Measurements from ENCODE around the gene SLC29A4.
"Not testable (repeated sequence)": the region's sequence is repeated elsewhere in the genome, so short reads cannot be mapped to it uniquely, and the experiment has no call there.

Gene SLC29A4, protein sequence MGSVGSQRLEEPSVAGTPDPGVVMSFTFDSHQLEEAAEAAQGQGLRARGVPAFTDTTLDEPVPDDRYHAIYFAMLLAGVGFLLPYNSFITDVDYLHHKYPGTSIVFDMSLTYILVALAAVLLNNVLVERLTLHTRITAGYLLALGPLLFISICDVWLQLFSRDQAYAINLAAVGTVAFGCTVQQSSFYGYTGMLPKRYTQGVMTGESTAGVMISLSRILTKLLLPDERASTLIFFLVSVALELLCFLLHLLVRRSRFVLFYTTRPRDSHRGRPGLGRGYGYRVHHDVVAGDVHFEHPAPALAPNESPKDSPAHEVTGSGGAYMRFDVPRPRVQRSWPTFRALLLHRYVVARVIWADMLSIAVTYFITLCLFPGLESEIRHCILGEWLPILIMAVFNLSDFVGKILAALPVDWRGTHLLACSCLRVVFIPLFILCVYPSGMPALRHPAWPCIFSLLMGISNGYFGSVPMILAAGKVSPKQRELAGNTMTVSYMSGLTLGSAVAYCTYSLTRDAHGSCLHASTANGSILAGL

DNA sequence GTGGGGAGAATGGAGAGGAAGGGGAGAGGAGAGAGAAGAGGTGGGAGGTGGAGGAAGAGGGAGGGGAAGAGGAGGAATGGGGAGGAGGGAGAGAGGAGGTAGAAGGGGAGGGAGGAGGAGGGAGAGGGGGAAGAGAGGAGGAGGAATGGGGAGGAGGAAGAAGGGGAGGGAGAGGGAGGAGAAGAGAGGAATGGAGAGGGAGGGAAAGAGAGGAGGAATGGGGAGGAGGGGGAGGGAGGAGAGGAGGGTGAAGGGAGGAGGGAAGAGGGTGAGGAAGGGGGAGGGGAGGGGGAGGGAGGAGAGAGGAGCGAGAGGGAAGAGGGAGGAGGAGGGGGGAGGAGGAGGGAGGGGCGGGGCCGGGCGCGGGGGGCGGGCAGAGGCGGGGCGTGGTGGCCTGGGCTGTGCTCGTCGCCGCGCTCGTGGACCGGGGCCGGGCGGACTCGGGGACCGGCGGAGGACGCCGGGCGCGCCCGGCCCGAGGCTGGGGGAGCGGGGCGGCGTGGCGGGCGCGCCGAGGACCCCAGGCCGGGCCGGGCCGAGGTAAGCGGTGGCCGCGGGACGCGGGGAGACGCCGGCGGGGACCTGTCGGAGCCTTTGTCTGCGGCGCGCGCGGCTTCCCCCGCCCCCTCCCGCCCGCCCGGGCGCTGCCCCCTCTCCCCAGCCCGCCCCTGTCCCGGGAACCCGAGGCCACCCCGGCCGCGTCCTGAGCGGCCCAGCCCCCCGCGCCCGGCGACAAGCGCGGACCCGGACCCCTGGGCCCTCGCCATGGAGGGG, at the start of gene SLC29A4:
SLC29A4 (plus strand) TSS at position 401 of the 774 bp plus-strand sequence. CDS start 4,874 bp downstream, outside the sequence.
- no peak for DNase-seq

DNA sequence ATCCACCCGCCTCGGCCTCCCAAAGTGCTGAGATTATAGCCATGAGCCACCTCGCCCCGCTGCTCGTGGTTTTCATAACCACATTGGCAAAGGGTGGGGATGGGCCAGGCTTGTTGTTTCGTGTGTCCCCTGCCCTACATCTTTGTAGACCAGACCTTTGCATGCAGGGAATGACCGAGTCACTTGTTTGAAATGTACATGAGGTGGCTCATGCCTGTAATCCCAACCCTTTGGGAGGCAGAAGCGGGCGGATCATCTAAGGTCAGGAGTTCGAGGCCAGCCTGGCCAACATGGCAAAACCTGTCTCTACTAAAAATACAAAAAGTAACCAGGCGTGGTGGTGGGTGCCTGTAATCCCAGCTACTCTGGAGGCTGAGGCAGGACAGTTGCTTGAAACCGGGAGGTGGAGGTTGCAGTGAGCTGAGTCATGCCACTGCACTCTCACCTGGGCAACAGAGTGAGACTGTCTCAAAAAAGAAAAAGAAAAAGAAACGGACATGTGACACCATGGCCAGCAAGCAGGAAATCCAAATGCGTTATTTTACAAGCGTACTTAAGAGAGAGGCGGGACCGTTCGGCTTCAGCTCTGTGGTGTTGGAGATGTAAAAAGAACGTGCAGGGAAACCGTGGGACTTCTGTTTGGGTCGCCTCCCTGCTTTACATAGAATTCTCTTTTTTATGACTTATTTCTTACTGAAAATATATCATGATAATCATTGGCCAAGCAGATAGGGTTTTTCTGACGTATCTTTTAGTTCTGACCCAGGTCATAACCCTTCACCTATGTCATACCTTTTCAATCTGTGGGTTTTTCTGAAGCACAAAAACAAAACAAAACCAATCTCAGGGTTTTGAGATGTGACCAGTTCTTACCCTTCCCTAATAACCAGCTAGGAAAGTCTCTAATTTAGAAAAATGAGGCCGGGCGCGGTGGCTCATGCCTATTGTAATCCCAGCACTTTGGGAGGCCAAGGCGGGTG, 47.6 kb upstream of the SLC29A4 start:
- DNase-seq: no peak

DNA sequence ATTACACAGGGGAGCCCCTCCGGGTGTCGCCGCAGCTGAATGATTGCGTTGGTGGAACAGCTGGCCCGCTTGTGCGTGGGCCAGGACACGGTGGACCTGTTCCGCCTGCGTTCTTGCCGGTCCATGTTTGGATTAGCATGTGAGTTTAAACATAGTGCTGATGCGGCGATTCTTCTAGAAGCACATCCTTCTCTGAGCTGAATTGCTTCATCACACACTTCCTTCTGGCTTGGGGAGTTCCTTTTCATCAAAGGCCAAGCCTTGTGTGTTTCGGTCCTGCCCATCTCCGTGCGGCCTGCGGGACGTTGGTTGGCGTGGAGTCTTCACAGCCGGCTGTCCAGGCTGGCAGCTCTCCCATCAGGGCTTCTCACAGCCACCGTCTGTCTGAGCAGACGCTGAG, 45.5 kb upstream of the SLC29A4 start:
- DNase-seq: no peak

DNA sequence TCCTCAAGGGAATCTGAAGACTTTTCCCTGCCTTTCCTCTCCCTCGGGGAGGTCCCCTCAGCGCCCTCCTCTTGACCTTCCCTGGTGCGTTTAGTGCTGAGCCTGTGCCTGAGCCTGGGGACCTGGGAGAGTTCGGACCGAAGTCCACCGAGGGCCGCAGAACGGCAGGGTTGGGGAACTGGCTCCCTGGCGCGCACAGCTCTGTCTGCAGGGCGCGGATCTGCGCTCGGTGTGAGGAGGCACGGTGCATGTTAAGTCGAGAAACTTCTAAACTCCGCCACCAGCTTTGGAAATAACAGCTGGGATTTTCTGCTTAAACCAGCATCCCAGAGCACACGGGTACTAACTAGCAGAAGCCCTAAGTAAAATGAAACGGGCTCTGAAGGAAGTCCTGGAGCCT, 44.2 kb upstream of the SLC29A4 start:
- DNase-seq: no peak

DNA sequence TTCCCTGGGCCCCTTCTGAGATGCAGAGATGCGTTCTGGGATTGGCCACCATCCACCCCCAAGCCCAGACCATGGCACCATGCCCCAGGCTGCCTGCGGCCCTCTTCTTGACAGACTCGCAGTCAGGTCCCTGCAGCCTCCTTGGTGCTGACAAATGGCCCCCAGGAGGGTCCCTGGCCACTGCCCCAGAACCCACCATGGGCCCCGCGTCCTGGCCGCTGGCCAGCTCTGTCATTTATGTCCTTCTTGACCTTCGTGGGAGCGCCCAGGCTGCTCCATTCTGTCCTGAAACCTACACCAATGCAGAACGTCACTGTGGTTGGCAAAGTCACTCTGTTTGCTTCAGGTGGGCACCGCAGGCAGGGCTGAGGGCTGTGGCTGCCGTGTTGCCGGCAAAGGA, 39.5 kb upstream of the SLC29A4 start:
- DNase-seq: no peak

DNA sequence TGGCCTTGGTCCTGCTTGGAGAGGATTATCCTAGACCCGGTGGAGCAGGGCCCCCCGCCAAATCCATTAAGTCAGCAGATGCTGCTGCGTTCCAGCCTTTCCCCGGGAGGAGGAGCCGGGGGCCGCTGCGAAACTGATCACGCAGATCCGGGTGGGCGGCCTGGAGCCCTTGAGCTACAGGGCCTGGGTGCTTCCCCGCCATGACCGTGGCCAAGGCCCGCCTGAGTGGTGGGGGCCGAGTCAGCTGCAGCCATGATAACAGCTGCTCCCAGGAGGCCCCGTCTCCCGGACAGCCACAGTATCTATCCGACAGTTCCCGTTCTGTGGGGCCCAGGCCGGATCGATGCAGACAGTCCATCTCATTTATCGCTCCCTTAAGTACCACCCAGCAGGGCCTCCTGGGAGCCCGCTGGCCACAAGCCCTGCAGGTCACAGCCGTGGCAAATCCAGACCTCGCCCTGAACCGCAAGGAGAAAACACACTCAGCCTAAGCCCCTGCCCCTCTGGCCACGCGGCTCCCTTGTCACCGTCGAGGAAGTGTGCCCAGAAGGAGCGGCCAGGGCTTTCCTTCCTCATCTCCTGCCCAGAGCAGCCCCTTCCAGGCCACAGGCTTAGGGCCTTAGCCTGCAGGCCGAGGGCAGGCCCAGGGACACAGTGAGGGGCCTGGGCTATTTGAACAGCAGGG, 34.4 kb upstream of the SLC29A4 start:
- no peak for DNase-seq

DNA sequence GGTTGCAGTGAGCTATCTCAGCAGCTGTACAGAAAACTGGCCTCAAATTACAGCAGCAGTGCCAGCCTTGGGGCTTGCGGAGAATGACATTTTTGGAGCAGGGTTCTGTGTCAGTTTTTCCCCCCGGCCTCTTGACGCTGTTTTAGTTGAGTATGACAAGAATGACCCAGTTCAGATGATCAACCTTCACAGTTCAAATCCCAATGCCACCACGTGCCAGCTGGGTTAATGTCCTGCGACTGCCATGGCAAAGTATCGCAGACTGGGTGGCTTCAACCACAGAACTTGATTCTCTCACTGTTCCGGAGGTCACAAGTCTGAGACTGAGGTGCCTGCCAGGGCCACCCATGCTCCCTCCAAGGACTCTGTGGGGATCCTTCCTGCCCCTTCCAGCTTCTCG, 32.0 kb upstream of the SLC29A4 start:
- DNase-seq: not testable (repeated sequence)

DNA sequence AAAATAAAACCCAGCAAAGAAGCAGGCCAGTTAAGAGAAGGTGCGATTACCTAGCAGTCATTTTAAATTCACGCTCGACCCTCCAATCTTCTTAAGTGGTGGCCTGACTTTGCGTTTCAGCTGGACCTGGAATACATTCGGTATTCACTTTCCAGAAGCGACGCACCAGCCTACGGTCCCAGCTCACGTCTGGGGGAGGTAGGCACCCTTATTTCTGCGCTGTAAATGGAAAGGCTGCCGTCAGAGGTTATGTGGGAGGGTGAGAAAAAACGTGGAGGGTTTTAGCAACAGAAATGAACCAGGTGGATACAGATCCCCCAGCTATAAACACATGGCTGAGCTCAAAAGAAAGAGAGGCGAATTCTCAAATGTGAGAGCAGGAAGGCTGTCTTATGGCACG, 29.2 kb upstream of the SLC29A4 start:
- DNase-seq: not testable (repeated sequence)

DNA sequence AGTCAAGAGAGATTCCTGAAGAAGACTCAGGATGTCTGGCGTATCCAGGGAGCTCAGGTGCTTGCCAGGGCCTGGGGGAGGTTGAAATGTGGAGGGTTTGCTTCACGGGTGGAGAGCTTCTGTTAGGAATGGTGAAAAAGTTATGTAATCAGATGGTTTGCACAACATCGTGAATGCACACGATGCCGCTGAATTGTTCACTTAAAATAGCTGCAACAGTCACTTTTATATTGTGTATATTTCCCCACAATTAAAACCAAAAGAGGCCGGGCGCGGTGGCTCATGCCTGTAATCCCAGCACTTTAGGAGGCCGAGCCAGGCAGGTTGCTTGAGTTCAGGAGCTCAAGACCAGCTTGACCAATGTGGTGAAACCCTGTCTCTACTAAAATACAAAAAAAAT, 28.4 kb upstream of the SLC29A4 start:
- DNase-seq: not testable (repeated sequence)

DNA sequence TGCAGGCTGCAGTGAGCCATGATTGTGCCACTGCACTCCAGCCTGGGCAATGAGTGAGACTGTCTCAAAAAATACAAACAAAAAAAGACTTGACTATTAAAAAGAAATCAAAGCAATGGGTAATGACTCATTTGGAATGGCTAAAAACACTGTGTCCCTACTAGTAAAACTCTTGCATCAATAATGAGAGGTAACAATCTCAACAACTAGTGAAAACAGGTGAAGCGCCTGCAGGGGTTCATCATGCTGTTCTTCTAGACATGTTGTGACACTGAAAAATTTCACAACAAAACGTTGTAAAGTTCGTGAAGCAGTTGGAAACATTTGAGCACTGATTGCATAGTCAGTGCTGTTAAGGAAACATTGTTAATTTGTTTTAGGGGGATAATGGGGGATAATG, 26.9 kb upstream of the SLC29A4 start:
- no peak for DNase-seq

DNA sequence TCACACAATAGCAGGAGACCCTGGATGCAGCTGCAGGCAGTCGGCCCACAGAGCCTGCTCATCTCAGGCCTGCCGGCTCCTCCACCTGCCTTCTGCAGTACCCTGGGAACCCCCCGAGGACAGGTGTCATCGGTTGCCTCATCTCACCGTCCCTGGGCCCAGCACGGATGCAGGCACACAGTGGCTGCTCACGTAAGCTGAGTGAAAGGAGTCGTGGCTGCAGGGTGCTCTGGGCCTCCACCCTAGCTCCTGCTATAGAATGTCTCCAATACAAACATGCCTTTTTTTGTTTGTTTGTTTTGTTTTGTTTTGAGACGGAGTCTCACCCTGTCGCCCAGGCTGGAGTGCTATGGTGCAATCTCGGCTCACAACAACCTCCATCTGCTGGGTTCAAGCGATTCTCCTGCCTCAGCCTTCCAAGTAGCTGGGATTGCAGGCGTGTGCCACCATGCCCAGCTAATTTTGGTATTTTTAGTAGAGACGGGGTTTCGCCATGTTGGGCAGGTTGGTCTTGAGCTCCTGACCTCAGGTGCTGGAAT, 22.1 kb upstream of the SLC29A4 start:
- not testable (repeated sequence) for DNase-seq

DNA sequence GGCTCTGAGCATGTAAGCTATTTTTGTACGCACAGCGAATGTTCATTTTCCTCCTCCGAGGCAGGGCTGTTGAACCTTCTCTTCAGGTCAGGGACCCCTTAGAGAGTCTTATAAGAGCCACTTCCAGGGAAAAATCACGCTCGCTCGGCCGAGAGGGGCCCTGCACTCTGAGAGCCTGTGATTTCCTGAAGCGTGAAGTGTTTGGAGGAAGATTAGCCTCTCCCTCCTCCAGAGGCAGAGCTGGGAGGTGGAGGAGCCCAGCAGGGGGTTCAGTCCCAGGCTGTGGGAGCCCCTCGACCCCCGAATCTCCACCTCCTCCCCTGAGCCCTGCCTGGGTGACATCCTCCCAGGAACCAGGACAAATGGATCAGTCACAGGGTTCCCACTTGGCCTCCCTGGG, 19.7 kb upstream of the SLC29A4 start:
- DNase-seq: not testable (repeated sequence)

DNA sequence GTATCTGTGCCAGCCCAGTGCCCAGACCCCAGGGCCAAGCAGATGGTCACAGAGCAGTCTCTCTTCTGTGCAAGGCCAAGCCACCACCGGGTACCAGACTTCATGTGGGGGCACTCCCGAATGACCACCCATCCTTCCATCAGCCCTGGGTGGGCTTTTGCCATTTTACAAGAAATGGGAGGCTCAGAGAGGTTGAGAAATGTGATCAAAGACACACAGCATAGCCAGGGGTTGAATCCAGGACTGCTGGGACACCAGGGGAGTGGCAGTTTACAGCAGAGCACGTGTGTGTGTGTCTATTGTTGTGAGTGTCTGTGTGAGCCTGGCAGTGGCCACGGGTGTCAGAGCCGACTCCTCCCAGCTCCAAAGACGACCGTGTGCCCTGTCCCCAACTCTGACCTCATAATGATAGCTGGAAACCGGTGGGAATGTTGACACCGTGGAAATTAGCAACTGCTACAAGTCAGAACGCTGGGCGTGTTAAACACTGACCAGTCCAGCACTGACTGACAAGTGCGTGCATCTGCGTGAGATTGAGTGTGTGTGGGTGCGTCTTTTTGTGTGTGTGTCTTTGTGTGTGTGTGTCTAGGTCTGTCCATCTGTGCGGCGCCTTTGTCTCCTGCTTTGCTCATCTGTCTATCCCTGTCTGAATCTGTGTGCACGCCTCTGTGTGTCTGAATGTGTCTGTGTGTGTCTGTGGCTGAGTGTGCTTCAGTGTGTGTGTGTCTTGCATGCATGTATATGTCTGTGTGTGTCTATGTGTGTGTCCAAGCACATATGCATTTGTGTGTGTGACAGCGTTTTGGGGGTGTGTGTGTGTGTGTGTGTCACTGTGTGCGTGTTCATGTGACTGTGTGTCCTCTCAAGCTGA, 17.2 kb upstream of the SLC29A4 start:
- no peak for DNase-seq

DNA sequence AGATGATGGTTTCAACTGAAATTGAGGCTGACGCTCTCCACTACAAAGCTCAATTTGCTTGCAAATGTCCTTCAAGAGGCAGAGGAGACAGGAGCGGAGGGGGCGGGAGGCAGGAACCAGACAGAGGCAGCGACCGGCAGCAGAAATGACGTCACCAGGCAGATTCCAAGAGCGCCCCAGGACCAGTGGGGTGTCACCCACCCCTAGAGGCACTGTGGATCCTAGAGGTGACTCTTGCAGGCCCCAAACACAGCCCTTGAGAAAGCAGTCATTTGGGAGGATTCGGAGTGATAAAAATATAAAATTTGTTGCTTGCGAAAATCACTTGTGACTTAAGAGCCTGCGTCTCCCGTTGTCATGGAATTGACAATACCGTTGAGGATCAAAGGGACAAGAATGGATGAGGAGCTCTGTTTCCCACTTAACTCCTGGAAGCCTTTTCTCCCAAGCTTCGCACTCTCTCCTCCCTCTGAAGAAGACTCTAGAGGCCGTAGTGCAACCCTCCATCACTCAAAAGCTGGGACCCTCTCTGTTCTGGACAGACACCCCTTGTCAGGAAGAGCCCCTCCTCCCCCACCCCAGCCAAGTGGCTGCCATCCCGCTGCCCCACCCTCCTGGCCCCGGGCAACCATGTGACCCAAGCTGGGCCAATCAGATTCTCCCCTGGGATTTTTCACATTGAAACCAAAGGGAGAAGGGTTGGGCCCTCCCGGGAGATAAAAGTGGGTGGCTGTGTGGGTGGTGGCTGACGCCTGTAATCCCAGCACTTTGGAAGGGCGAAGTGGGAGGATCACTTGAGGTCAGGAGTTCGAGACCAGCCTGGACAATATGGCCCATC, 16.3 kb upstream of the SLC29A4 start:
- DNase-seq: no peak

DNA sequence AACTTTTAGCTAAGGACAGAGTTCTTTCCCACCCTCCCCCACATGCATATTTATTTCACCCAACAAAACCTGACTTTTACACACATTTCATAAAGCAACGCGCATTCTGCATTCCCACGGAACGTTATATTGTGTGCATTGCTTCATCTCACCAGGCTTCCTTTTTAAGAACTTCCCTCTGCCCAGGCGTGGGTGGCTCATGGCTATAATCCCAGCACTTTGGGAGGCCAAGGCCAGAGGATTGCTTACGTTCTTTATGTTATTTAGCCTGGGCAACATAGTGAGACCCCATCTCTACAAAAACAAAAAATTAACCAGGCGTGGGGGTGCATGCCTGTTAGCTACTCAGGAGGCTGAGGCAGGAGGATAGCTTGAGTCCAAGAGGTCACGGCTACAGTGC, 14.9 kb upstream of the SLC29A4 start:
- not testable (repeated sequence) for DNase-seq

DNA sequence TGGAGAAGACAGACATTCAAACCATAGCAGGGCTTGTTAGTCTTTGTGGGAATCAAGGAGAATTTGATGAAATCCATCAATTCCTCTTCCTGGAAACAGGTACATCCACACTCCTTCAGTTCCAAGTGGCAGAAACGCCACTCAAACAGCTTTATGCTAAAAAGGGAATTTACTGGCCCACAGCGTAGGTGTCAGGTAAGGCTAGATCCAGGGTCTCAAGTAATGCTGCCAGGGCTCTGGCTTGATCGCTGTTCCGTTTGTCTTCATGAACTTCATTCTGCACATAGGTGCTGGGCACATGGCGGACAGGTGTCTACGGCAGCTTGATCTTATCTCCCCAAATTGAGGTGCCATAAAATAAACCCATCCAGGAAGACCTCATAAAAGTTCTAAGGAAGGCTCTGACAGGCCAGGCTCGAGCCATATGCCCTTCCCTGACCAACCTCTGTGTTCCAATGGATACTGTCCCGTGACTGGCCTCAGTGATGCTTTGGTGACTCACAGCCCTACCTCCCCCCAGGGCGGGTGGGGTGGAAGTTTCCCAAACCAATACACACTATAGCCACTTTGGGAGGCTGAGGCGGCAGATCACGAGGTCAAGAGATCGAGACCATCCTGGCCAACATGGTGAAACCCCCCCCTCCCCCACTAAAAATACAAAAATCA, 12.6 kb upstream of the SLC29A4 start:
- DNase-seq: not testable (repeated sequence)

DNA sequence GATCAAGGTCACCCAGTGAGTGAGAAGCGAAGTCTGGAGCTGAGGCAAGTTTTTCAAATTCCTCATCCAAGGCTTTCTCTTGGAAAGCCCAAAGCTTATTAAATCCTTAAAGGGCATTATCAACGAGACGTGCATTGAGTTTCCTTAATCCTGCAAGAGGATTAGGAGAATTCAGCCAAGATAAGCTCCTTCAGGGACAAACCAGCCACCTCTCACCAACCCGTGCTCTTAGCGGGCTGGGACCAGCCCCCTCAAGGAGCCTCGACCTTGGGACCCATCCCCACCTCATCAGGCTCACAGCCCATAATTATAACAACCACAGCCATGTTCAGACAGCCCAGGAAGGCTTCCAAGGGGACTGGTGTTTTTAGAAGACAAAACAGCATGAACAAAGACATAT, 12.0 kb upstream of the SLC29A4 start:
- no peak for DNase-seq

DNA sequence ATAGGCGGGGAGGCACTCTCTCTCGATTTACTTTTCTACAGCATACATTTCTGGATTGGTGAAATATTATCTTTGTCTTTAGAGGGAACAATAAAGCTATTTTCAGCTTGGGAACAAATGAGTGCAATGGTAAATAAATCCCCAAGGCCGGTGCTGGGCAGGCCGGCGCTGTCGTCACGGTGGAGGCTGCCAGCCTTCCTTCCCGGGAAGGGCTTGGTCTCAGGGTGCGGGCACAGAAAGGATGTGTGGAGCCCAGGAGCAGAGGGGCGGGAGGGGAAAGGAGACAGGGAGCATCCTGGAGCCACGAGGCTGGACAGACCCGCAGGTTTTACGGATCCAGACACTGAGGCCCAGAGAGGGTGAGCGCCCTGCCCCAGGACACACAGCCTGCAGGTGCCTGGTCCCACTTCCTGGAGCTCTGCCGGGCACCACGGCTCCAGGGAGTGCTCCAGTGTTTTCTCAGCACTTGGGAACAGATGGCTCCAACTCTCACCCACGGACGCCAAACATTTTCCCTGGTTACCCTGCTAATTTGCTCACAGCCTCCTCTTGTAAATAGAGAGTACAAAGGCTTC, 8.8 kb upstream of the SLC29A4 start:
- DNase-seq: not testable (repeated sequence)

DNA sequence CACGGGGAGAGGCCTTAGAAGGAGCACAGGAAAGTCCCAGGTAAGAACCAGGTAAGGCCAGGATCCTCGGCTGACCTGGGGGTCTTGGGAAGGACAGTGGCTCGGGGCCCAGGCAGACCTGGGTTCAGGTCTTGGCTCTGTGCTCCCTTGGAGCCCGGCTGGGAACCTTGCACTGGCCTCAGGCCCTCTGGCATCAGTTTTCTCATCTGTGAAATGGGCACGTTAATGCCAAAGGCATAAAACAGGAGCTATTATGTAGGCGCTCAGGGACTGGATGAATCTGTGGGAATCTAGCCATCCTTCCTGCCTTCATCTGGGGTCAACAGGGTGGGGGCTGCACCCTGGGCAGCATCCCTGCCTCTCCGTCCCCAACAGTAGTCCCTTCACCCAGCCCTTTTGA, 8.3 kb upstream of the SLC29A4 start:
- no peak for DNase-seq
